Right renal cortex interstitium (tissue), 3 donors: ENCODE data around the gene NXNL2. TPM values are rescaled to one million over a fixed set of nuclear protein-coding genes. Genes with fewer than 3 reads are reported as not detected.
A peak's percentile ranks its signal among the peaks of the same experiment; 100 is the strongest.

Source experiments
- DNase-seq, 3 donors: peaks; one replicate each; pipeline ENCODE4 v3.0.0-alpha.2; 2013; ENCODE audit warnings: low read depth in 3 of 3, low spot score in 2 of 3
- polyA plus RNA-seq, 3 donors: library from polyadenylated mRNA; unstranded; fragments of 120-200 nt; gene quantifications; one replicate each; pipeline ENCODE4 v1.2.1, GENCODE V29; 2013; ENCODE audit not compliant: insufficient read length in 3 of 3

The NXNL2 gene
- 1 to 10 TPM; 1.8 to 2.1 (median 2.1) TPM for polyA plus RNA-seq

DNA sequence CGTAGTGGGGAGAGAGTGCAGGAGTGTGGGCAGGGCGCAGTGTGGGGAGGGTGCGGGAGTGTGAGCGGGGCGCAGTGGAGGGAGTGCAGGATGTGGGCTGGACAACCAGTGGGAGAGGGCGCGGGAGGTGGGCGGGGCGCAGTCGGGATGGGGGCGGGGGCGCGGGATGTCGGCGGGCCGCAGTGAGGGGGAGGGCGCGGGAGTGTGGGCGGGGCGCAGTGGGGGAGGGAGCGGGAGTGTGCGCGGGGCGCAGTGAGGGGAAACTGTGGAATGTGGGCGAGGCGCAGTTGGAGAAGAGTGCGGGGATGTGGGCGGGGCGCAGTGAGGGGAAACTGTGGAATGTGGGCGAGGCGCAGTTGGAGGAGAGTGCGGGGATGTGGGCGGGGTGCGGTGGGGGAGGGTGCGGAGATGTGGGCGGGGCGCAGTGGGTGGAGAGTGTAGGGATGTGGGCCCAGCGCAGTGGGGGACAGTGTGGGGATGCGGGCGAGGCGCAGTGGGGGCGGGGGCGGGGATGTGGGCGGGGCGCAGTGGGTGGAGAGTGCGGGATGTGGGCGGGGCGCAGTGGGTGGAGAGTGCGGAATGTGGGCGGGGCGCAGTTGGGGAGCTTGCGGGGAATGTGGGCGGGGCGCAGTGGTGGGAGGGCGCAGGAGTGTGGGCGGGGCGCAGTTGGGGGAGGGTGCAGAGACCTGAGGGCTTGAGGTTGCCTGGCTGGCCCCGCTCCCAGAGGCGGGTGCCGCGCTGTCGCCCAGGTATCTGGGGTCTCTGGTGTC lies at the start of gene NXNL2:
NXNL2 (plus strand) TSS at position 723 of the 770 bp plus-strand sequence. CDS start 257 bp downstream, outside the sequence.
- DNase-seq: no peak

DNA sequence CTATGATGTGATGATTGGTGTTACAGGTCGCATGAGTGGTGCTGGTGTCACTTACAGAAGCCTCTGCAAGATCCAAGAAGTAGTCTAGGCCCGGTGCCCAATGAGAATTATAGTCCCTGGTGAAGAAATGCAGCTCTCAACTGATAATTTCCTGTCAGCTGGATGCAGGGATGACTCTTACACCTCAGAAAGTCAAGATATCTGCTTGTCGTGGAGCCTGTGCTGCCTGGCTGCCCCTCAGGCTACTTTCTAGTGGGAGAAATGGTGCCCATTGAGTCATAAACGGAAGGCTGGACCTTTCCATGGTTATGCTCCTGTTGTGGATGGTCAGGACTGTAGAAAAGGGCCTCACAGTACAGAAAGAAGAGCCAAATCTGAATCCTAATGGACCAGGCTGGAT lies 46.8 kb upstream of the NXNL2 start:
- DNase-seq: no peak

DNA sequence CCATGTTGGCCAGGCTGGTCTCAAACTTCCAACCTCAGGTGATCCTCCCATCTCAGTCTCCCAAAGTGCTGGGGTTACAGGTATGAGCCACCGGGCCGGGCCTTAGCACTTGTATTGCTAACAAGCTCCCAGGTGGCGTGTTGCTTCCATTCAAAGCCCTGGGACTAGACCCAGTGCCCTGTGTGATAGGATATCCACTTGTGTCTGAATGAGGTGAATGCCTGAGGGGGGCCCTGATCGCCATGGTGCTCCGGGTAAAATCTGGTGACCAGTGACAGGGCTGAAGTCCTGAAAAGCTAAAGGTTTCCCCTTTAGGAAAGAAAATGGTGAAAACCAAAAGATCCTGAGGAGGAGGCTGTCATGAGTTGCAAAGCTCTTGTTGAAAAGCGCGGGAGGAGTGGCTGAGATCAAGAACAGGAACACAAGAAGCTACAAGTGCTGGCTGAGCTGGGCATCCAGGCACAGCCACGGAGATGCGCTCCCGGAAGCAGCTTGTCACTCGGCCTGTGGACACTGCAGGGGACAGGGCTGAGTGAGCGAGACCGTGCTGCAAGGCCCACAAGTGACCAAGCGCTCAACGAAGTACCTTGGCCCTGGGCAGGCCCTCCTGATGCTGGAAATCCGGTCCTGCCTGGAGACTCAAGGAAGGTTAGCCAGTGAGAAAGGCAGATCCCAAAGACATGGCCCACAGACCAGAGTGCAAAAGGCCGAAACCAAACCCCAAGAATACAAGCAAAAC lies 39.8 kb upstream of the NXNL2 start:
- DNase-seq: no peak

DNA sequence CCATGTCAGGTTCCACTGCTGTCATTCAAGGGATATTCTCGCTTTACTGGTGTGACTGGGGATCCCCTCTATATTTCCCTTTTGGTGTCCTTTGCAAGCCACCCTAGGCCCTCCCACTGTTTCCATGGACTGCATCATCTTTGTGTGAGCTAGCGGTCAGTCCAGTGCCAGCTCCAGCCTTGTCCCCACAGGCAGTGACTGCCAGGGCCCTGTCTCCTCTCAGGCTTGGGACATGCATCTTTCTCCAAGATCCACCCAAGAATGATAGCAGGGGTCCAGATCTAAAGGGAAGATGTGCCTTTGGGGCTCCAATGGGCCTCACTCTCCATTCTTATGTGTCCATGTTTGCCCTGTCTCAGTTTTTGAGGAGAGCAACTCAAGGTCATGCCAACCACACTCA lies 37.8 kb upstream of the NXNL2 start:
- no peak for DNase-seq

DNA sequence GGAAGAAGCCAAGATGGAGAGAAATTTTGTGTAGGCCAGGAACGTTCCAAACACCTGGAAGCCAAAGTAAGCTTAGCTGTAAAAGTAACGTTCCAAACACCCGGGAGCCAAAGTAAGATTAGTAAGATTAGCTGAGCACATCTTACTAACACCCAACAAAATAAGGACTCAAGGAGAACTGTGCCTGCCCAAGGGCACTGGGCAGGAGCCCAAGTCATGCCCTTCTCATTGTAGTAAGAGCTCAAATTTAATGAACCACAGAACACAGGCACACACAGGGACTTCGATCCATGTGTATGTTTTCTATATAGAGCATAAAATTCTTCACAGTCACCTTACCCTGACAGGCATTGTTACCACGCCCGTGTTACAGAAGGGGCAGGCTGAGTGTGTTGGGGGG lies 36.1 kb upstream of the NXNL2 start:
- no peak for DNase-seq

DNA sequence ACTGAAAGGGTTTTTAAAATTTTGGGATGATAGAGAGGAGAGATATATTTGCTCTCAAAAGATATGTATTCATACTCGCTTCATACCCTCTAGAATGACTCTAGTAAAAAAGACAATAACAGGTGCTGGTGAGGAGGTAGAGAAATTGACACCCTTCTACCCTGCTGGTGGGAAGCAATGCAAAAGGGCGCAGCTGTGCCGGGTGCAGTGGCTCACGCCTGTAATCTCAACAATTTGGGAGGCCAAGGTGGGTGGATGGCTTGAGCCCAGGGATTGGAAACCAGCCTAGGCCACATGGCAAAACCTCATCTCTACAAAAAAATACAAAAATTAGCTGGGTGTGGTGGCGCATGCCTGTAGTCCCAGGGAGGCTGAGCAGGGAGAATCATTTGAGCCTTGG lies 33.9 kb upstream of the NXNL2 start:
- no peak for DNase-seq

DNA sequence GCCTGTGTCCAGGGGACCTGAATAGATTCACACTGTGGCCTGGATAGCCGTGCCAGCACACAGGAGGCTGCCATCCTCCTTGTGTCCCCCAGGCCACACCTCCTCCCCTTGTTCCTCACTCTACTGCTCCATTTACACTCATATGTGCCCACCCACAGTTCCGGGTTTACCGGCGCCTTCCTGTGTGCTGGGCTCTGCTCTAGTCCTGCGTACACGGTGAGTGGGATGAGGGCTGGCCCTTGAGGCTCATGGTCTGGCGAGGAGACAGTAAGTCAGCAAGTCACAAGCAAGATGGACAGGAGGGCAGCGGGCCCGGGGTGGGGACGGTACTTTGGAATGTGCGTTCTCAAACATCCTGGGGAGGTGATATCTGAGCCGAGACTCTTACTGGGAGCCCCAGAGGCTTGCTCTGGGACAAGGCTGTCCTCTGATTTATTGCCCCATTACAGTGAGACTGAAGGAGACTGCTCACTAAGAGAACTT lies 32.4 kb upstream of the NXNL2 start:
- DNase-seq: peak in 2 of 3 donors; percentile 10 to 16

DNA sequence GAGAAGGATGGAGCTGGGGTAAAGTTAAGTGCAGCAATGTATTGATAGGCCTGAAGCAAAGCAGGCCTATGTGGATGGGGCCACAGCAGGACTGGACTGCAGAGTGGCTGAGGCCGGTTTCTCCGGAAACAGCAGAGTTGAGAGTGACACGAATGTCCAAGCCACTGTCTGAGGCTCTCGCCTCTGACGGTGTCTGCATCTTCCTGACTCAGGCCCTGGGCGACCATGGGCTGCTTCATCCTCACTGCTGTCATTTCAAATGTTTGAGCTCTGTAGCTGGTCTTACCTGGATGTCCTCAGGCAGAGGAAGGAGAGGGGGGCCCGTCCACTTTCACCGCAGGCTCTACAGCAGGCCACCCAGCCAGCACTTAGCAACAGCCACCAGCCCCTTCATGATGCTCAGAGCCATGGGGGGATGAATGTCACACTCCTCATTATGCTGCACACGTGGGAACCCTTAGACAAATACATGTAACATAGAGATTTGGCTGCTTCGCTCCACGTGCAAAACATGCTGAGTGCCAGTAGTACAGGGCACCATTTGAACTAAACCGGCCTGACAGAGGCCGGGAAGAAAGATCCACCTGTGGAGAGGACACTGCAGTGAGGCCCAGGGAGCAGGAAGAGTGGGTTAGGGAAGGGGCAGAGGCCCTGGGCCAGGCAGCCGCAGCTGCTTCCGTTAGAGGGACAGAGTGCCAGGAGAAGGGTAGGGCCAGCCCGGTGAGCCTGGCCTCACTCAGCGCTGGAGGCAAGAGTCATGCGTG lies 31.7 kb upstream of the NXNL2 start:
- no peak for DNase-seq

DNA sequence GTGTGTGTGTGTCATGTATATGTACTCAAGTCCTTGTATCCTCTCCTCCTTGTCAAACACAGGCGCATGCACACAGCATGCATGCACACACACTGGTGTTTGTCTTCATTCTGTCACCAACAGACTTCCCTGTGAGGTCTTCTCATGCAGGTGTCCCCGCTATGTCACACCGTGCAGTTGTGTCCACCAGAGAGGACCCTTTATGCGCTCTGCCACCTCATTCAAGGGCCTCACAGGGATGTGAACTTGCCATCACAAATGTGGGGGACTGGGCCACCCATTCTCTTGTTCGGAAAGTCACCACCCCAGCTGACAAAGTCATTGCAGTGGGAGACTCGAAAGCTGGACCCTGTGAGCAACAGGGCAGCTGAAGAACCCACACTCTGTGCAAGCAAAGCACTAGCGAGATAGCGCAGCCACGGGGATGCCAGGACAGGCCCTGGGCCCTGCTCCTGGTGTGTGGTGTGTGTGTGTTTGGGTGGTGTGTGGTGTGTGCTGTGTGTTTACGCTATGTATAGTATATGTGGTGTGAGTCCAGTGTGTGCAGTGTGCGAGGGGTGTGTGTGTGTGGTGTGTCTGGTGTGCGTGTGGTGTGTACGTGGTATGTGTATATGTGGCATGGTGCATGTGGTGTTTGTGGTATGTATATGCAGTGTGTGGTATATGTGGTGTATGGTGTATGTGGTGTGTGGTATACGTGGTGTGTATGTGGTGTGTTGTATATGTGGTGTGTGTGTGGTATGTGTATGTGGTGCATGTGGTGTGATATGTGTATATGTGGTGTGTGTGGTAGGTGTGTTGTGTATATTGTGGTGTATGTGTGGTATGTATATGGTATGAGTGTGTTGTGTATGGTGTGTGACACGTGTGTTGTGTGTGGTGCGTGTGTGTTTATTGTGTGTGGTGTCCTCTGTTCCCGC lies 30.9 kb upstream of the NXNL2 start:
- no peak for DNase-seq

DNA sequence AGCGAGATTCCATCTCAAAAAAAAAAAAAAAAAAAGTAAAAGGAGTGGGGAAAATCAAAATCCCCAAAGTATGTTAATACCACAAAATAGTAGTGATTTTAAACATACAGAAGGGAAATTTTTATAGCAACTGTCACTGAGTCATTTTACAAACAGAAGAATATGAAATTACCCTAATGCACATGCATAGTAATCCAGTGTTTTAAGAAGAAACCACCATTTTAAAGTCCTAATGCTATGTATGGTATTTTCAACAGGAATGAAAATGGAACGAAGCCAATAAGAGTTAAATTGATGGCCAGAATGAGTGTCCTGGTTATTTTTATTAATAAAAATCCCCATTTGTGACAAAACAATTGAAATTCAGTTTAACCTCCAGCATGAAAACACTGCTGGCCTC lies 26.7 kb upstream of the NXNL2 start:
- DNase-seq: no peak

DNA sequence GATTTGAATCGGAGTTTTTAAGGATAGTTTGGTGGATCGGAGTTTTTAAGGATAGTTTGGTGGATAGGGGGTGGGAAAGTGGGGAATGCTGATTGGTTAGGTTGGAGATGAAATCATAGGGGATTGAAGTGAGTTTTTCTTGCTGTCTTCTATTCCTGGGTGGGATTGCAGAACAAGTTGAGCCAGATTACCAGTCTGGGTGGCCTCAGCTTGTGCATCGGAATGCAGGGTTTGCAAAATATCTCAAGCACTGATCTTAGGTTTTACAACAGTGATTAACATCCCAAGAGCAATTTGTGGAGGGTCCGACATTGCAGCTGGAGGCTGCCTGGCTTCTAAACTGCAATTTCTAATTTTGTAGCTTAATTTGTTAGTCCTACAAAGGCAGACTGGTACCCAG lies 23.1 kb upstream of the NXNL2 start:
- no peak for DNase-seq

DNA sequence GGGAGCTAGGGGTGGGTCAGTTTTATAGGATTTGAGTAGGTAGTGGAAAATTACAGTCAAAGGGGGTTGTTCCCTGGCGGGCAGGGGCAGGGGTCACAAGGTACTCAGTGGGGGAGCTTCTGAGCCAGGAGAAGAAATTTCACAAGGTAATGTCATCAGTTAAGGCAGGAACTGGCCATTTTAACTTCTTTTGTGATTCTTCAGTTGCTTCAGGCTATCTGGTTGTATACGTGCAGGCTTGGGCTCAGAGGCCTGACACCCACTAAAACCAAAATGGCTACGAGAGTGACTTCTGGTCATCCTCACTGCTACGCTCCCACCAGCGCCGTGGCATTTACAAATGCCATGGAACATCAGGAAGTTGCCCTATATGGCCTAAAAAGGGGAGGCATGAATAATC lies 20.7 kb upstream of the NXNL2 start:
- DNase-seq: no peak

DNA sequence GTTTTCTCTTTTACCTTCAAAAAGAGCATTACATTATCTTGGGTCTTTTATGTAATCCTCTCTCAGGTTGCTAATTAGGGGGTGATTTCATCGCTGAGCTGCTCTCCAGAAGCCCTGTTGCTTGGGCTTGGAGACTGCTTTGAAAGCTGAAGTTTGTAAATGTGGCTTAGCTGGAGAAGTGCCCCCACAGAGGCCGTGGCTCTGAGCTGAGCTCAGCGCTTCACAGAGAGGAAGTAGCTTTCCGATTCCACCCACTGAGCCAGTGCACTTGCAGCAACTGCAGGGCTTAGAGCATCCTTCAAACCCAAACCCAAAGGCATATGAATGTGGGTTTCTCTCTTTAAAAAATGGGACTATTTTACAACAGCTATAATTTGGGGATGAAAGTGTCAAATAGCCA lies 13.7 kb upstream of the NXNL2 start:
- DNase-seq: no peak

DNA sequence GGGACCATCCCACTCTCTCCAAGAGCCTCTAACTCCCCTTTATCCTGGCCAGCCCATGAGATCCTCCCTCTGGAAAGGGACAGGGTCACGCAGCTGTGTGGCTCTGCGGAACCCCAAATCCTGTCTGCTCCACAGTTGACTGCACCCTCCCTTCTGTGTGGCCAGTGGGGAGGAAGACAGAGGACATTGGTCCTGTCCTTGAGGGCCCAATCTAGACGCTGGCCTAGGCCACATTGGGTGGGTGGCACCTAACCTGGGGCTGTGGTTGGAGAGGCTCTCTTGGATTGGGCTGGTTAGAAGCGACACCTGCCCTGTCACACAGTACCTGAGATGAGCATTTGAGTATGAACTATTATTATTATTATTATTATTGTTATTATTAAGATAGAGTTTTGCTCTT lies 12.6 kb upstream of the NXNL2 start:
- no peak for DNase-seq

DNA sequence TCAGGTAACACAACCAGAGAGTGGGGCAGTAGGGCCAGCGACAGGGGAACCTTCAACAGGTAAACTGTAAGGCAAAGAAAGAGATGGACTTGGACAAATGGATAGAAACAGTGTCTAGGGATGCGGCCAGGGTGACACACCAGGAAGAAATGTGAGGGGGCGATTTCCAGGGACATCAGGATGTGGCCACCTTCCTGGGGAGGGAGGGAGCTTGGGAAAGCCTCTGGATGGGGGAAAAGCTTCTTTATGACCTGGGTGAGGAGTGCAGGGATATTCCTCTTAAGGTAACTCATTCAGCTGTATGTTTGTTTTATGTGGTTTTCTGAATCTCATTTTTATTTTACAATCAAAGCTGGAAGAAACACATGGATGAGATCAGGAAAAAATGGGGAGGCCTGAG lies 11.9 kb upstream of the NXNL2 start:
- DNase-seq: no peak

DNA sequence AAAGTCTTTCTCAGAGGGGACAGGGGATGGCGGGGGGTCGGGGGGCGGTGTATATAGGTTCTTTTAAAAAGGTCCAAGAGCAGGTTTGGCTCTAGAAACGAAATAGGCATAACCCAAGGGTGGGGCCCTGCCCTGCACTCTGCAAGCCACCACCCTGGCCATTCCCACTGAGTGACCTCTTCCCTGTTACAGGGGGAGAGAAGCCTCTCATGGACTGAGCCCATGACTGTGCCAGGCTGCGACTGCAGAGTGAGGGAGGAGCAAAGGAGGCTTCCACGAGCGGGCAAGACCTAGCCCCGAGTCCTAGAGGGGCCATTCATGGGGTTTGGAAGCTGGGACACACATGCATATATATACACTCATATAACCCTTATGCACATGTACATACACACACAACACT lies 10.1 kb upstream of the NXNL2 start:
- DNase-seq: no peak

DNA sequence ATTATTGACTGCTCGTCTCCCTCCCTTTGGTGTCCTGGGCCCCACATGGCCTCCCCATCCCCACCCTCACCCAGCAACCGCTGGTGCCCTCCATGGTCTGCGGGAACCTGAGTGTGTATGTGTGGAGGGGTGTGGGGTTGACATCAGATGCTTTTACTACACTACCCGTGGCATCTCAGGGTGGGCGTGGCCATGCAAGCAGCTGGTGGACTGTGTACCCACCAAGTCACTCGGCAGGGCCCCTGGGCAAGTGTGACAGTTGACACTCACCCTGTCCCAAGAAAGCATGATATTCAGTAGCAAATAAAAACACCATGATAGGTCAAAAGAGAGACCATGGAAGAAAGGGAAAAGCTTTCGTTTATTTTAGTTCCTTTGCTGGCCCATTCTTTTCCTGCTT lies 7.4 kb upstream of the NXNL2 start:
- DNase-seq: no peak

DNA sequence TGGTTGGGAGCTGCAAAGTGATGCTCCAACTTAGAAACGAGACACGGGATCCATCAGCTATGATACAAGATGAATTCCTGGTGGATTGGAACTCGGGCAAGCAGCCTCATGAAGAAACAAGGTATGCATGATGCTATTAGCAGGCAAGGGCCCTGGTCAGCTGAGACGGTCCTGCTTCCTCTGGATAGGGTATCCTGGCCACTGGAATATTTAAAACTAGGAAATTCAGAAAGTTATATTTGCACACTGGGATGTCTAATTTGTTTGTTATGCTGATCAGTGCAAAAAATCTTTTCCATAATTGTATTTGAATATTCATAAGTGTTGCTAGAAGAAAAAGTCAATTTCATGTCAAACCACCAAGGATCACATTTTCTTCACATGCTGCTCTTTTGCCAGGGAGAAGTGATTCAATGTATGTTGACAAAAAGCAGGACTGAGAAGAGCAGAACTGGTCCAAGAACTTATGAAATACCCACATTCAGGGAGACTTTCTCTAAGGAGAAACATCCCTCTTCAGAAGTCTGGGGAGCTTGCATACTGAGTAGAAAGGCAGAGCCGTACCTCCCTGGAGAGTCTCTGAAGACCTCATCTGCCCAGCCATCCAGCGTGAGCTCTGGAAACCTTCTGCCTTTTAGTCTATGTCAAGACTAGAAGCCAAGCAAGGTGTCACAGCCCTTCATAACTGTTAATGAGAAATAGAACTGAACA lies 6.7 kb upstream of the NXNL2 start:
- no peak for DNase-seq

DNA sequence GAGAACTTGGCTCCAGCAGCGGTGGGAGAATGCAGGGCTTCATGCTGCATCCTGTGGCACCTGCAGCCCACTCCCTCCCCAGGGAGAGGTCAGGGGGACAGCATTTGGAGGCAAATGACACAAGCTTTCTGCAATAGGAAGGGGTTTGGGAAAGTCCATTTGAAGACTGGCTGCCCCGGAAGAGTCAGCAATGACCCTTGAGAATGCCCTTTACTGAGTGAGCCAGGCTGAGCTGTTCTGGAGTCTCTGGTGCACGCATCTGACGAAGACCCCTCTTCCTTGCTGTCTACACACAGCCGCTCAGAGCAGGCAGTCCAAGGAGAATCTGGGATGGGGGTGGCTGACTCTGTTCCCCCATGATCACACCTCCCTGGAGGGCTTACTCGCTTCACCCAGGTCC lies 5.5 kb upstream of the NXNL2 start:
- DNase-seq: no peak

DNA sequence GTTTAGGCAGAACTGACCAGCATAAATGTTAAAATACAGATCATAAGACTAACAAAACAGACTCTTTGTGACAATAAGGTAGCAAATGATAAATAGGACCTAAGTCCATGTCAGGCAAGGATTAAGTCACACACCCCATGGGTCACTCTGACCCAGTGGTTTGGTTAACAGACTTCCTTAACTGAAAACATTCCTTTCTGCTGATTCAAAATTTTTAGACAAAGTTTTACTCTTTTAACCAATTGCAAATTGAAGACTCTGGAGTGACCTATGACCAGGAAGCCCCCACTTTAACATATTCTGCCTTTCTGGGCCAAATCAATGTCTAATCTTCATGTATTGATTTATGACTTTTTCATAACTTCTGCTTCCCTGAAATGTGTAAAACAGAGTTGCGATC lies 4.9 kb upstream of the NXNL2 start:
- DNase-seq: no peak
